Right renal cortex interstitium (tissue), 3 donors: ENCODE data around the gene DSN1. TPM values are rescaled to one million over a fixed set of nuclear protein-coding genes. Genes with fewer than 3 reads are reported as not detected.
A peak's percentile ranks its signal among the peaks of the same experiment; 100 is the strongest.

Experiments
- DNase-seq, 3 donors: peaks; one replicate each; pipeline ENCODE4 v3.0.0-alpha.2; 2013; ENCODE audit warnings: low read depth in 3 of 3, low spot score in 2 of 3
- polyA plus RNA-seq, 3 donors: library from polyadenylated mRNA; unstranded; fragments of 120-200 nt; gene quantifications; one replicate each; pipeline ENCODE4 v1.2.1, GENCODE V29; 2013; ENCODE audit not compliant: insufficient read length in 3 of 3

The DSN1 gene
- polyA plus RNA-seq, 3 donors = 18.0 to 19.1 (median 18.5) TPM

DNA sequence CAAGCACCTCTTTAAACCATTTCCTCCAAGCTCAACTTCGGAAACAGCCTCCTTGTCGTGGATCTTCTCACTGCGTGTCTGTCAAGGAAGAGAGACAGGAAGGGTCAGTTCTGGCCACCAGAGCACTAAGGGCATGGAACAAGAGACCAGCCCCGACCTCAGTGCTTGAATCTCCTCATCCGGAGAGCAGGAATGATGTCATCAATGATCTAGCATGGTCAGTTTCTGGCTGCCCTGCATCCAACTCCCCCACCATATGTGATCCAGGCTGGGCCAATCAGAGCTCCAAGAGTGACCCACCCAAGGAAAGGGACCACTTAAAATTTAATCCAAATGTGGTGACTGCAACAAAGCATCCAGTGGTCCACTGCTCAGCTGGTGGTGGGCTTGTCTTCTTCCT, 23.3 kb upstream of the DSN1 start:
- DNase-seq = no peak

GRCh38 chr20:36796117-36796516, 22.6 kb upstream of the DSN1 start:
- no peak for DNase-seq

GRCh38 chr20:36795691-36796090, 22.1 kb upstream of the DSN1 start:
- no peak for DNase-seq

DNA sequence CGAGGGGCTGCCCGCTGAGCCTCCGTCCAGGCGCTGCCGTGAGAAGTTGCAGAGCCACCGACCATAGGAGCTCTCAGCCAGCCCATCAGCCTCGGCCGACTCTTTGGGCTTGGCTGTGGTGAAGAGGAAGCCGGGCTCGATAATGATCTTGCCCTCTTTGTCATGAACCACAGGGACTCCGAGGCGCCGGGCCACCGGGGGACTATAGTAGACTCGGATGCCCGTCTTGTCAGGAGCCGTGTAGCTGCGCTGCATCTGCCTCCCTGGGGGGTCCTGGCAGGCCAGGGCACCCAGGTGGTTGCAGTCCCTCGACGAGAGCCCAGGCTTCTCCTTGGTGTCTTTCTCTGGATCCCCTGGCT, 20.5 kb upstream of the DSN1 start:
- DNase-seq = no peak

DNA sequence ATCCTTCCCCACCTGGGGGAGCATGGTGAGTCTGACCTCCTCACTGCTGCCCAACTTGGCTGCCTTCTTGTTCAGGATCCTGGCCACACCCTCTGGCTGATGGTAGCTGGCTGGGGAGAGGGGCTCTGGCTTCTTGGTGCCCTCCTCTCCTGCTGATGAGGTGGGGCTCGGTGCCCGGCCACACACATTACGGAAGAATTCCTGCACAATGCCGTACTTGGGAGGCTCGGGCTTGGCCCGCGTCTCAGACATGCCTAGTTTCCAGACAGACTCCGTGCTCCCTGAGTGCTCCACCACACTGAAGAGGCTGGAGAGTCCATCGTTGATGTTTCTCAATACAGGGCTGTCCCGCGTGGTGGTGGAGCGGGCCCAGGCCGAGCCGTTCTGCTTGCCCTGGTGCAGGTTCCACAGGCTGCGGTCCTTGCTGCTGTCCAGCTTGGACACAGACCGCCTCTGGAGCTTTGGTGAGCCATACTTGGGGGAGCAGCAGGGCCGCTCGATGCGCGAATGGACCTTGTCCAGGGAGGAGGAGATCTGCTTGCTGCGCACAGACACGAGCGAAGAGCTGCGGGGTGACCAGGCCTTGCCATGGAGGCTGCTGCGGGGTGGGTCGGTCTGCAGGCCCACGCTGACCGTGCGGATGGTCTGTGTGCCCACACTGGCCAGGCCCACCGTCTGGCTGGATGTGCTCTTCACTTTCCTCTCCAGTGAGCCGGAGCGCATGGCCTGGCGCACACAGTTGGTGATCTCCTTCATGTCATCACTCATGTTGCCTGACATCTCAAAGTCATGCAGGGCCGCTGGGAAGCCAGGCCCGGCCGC, 19.9 kb upstream of the DSN1 start:
- no peak for DNase-seq

DNA sequence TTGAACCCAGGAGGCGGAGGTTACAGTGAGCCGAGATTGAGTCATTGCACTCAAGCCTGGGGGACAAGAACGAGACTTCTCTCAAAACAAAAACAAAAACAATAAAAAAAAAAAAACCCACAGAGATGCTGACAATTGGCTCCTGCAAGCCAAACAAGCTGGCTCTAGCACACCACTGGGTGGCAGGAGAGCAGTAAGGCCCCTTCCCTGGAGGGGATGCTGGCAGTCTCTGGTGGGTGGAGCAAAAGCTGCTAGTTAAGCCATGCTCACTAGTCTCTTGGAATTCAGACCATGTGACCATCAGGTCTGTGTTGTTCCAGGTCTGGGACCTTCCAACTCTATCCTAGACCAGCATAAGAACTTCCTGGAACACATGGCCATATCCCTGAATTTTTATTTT, 18.9 kb upstream of the DSN1 start:
- DNase-seq = peak in 2 of 3 donors; percentile 53 to 67

- no peak for DNase-seq
Observed at GRCh38 chr20:36791862-36792261, 18.3 kb upstream of the DSN1 start.

DNA sequence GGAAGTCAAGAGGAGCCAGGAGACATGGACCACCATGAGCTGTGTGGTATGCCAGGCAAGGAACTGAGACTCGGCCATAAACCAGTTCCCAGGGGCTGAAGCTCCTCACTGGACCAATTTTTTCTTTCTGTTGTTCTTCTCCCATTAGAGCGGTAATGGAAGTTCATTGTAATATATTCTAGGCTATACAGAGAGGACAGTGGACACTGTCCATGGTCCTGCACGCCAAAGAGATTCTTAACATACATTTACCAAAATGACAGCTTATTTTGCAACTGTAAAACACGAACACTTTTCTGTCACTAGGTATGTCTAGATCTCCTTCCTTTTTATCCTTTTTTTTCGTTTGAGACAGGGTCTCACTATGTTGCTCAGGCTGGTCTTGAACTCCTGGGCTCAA, 13.1 kb upstream of the DSN1 start:
- DNase-seq = no peak

DNA sequence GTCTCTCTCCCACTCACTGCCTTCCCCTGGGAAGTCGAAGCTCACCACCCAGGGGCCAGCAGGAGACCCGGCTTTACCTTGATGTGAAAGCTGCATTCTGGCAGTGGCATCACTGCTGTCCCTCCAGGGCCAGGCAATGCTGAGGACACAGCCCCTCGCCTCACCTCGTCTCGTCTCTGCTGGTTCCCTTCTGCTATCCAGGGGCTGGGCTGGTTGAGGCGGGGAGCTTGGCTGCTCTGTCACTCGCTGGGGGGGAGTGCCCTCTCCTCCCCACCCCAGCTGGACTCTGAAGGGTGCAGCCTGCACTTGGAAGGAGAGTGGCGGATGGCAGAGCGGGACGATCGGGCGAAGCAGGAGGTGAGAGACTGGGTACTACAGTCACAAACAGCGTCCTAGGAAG, 12.7 kb upstream of the DSN1 start:
- DNase-seq = no peak

DNA sequence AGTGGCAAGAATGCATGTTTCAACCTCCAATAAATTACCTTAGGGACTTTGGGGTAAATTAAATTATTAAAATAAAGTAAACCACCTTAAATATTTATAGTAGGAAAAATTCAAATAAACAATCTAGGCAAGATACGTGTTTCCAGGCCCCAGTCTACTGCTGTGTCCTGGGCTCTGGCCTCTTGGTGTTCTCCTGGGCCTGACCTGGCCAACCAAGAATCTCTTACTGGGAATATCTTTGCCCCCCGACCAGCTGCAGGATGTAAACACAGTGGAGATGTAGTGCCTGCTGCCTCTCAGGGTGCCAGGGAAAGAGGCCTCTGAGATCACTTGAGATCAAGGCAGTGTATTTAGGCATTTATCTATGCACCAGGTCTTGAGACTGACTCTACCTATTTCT, 11.7 kb upstream of the DSN1 start:
- DNase-seq = no peak

DNA sequence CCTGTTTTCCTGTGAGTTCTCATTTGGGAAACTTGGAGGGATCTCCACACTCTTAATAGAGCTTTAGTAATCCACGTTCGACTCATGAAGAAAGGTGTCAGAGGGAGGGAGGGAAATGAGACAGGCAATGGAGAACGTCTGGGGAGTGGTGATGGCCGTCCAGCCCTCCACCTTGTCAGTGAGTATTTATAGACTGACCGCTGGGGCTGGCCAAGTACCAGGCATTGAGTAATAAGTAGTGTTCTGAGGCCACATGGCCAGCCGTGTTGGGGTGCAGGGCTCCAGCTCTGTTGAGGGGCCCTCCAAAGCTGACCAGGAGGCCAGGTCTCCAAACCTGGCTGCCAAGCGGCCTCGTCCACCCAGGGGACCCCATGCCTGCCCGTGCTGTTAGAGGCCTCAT, 11.3 kb upstream of the DSN1 start:
- DNase-seq = no peak

- DNase-seq = no peak
Observed at GRCh38 chr20:36784116-36784515, 10.6 kb upstream of the DSN1 start.

GRCh38 chr20:36779656-36780025, 6.1 kb upstream of the DSN1 start:
- DNase-seq = no peak

DNA sequence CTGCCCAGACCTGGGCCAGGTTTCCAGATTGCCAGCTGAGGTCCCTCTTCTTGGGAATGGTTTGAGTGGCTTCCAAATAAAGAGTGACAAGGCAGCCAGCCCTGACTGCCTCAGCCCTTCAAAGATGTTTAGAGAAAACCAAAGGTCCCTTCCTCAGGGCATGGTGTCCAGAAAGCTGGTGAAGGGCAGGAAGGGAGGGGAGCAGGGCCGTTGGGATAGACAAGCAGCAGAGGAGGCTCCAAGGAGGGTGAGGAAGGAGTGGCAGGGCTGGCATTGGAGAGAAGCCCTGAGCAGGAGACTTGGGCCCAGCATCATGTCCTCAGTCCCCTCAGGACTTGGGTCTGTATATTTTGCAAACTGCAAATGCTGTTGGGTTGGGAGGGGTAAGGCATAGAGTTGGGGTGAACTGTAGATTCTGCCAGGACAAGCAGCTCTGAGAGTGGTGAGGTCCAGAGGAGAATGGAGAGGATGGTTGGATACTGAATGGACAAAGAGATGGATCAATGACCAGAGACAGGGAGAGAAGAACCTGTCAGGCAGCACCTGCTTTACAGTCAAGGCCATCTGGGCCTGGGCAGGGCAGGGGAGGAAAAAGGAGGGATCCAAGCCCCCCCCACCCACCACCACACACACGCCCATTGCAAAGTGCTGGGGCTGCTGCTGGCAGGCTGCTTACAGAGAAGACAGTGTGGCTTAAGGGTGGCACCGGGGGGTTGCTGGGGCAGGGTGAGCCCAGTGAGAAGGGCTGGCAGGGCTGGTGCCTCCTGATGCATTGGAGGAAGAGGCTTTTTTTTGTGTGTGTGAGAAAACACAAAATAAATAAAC, 5.5 kb upstream of the DSN1 start:
- DNase-seq = no peak

- no peak for DNase-seq
Observed at GRCh38 chr20:36777576-36777975, 4.0 kb upstream of the DSN1 start.

DNA sequence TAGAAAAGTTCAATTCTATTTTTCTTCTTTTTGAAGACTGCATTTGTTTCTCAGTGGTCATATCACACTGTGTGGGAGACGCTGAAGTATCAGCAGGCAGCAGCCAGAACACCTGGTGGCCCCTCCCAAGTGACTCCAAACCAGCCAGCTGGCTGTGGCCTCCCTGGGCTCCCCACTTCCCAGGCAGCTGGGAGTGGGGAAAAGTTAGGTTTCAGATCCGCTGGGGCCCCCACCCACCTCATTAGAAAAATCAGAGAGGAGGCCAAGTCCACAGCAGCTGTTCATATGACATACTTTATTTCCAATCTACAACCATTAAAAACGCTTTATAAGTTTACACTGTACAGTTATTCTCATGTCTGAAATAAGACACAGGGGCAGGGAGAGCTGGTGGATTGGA, 3.6 kb upstream of the DSN1 start:
- DNase-seq = no peak

DNA sequence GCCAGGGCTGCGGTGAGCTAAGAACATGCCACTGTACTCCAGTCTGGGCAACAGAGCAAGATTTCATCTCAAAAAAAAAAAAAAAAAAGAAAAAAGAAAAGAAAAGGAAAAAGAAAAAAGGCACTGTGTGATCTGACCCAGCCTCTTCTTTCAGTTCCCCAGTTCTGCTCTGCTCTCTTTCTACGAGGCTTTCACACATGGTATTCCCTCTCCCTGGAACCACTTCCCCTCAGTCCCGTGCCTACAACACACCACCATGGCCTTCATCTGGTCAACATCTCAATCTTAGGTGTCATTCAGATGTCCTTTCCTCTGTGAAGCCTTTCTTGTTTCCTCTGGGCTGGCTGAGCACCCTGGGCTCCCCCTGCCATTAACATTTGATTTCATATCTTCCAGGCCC, 2.3 kb upstream of the DSN1 start:
- no peak for DNase-seq

GRCh38 chr20:36775196-36775595, 1.6 kb upstream of the DSN1 start:
- DNase-seq = no peak

- no peak for DNase-seq
Observed at GRCh38 chr20:36773107-36773596, 411 bp downstream of the DSN1 start.

- no peak for DNase-seq
Observed at GRCh38 chr20:36770680-36771079, 2.9 kb downstream of the DSN1 start.

- no peak for DNase-seq
Observed at GRCh38 chr20:36768768-36769430, 4.7 kb downstream of the DSN1 start.

GRCh38 chr20:36761125-36761524, 12.4 kb downstream of the DSN1 start:
- no peak for DNase-seq
